PC-9 (cell line): ENCODE results near the gene MRRF. TPM values are rescaled to one million over a fixed set of nuclear protein-coding genes. Genes with fewer than 3 reads are reported as not detected.

Source experiments
- BruUV-seq: library from RNA; stranded (reverse); fragments of 400-500 nt; replicated peaks from 2 replicates; lab custom pipeline; 2021; lab: Mats Ljungman, UMichigan
- CTCF ChIA-PET: fragments of 300-600 bp; sonication (Branson Sonifier 250); formaldehyde crosslinking; loops from one replicate; lab custom pipeline; 2022; ENCODE audit warnings: antibody characterized with exemption; lab: Charles Lee
- POLR2A ChIA-PET: fragments of 300-600 bp; sonication (Branson Sonifier 250); formaldehyde crosslinking; loops from one replicate; lab custom pipeline; 2022; ENCODE audit warnings: antibody characterized with exemption; ENCODE audit not compliant: unreplicated experiment; lab: Charles Lee
- DNase-seq, 2 experiments: peaks; one replicate each; pipeline versions ENCODE4 v3.0.0 to v3.0.0-alpha.2; 2015 to 2022; ENCODE audit warnings: mixed read lengths in 1 of 2
- H2AFZ ChIP-seq: fragments of 200-600 bp; sonication (generic); 2 replicates; pipeline ENCODE4 v1.8.1; 2017; ENCODE audit warnings: antibody characterized with exemption
- H3F3A ChIP-seq: fragments of 200-600 bp; sonication (generic); 2 replicates; pipeline ENCODE4 v1.8.1; 2017; ENCODE audit warnings: antibody characterized with exemption, mild to moderate bottlenecking, low read depth; ENCODE audit not compliant: insufficient read depth
- H3K27ac ChIP-seq: fragments of 200-600 bp; sonication (generic); 2 replicates; pipeline ENCODE4 v1.6.1; 2016; ENCODE audit warnings: mixed run types
- H3K27me3 ChIP-seq: fragments of 200-600 bp; sonication (generic); 2 replicates; pipeline ENCODE4 v1.6.1; 2016; ENCODE audit warnings: low read depth, mixed run types; ENCODE audit not compliant: insufficient read depth
- H3K36me3 ChIP-seq: fragments of 200-600 bp; sonication (generic); 2 replicates; pipeline ENCODE4 v1.6.1; 2016; ENCODE audit warnings: low read depth, mixed run types
- H3K4me1 ChIP-seq: fragments of 200-600 bp; sonication (generic); replicated peaks from 2 replicates; pipeline ENCODE4 v1.6.1; 2016; ENCODE audit warnings: mixed run types; ENCODE audit not compliant: insufficient read depth
- H3K4me2 ChIP-seq: fragments of 200-600 bp; sonication (generic); 2 replicates; pipeline ENCODE4 v1.6.1; 2017; ENCODE audit warnings: mixed run types
- H3K4me3 ChIP-seq: fragments of 200-600 bp; sonication (generic); 2 replicates; pipeline ENCODE4 v1.6.1; 2016; ENCODE audit warnings: mixed run types
- H3K79me2 ChIP-seq: fragments of 200-600 bp; sonication (generic); 2 replicates; pipeline ENCODE4 v1.6.1; 2017; ENCODE audit warnings: low read depth, mixed run types
- H3K9me2 ChIP-seq: fragments of 200-600 bp; sonication (generic); 2 replicates; pipeline ENCODE4 v1.8.1; 2017; ENCODE audit warnings: mild to moderate bottlenecking; ENCODE audit not compliant: insufficient read depth
- H3K9me3 ChIP-seq: fragments of 200-600 bp; sonication (generic); 2 replicates; pipeline ENCODE4 v1.8.1; 2016; ENCODE audit warnings: low read depth; ENCODE audit not compliant: insufficient read depth
- H4K20me1 ChIP-seq: fragments of 200-600 bp; sonication (generic); 2 replicates; pipeline ENCODE4 v1.8.1; 2017; ENCODE audit not compliant: insufficient read depth
- CTCF ChIP-seq: fragments of 200-600 bp; sonication (generic); conservative IDR thresholded peaks from 2 replicates; pipeline ENCODE4 v1.6.1; 2017; ENCODE audit warnings: mixed run types, antibody characterized with exemption, mild to moderate bottlenecking, moderate library complexity
- EZH2 ChIP-seq: fragments of 200-600 bp; sonication (generic); IDR thresholded peaks from 2 replicates; pipeline ENCODE4 v1.8.0; 2017; ENCODE audit warnings: antibody characterized with exemption, low read depth
- intact Hi-C: fragments of 100-400 bp; cut with micrococcal nuclease; formaldehyde crosslinking; loops from one replicate; pipeline ENCODE4 v1.10.0; 2022; ENCODE audit not compliant: unreplicated experiment
- total RNA-seq: library from RNA; stranded (reverse); gene quantifications from 2 replicates; pipeline ENCODE4 v1.2.3, GENCODE V29; 2021

MRRF gene
- total RNA-seq, 1 experiment from 2014 or later = 79.5 TPM

DNA sequence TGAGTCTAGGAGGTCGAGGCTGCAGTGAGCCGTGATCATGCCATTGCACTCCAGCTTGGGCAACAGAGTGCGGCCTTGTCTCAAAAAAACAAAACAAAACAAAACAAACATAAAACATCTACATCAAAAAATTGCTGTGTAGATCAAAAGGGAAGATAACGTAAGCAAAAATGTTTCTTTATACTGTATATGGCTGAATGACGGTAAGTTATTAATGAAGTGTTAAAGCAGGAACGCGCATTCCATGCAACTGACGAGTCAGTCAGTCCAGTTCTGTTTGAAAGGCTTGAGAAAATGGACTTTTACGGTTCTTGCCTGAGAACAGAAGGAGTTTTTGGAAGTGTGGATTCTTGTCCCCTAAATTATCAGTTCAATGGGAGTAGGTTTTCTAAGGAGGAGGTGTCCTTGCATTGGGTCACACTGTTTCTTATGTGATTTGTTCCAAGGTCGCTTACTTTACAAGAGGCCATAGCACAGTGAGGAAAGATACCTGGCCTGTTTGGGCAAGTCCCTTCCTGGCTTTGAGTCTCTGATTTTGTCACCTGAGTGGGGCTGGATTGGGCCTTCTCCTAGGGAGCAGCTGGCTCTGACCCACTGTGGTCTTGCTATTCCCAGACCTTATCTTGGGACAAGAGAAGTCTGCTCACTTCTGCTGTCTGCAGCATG is 99.6 kb downstream of the MRRF start:
- CTCF ChIA-PET = no interaction called here
- Histone ChIP-seq H3K36me3 (no peaks in the 10 kb centered on the region), H3K79me2 (no peaks in the 10 kb centered on the region), H3K4me1 (0 out of 2 replicates have a peak, but pooled peaks cover 6% of the 10 kb centered on the region), H2AFZ (no peak overlapping the region), H3F3A (no peaks in the 10 kb centered on the region), H3K27me3 (no peaks in the 10 kb centered on the region), H3K4me2 (no peak overlapping the region), H3K9me3 (no peaks in the 10 kb centered on the region), H3K27ac (no peak overlapping the region), H4K20me1 (no peaks in the 10 kb centered on the region), H3K4me3 (no peak overlapping the region), H3K9me2 (no peaks in the 10 kb centered on the region)
- POLR2A ChIA-PET = no interaction called here
- BruUV-seq = no TSS peak
- intact Hi-C loops = no loop called here
- no peak for TF ChIP-seq EZH2
- TF ChIP-seq CTCF = no peak
- DNase-seq = no peak

GRCh38 chr9:122364783-122365150 is 100.1 kb downstream of the MRRF start:
- 0 out of 2 replicates have a peak, but pooled peaks cover 6% of the 10 kb centered on the region for H3K4me1 ChIP-seq
- no peak overlapping the region for H2AFZ ChIP-seq
- intact Hi-C loops = no loop called here

DNA sequence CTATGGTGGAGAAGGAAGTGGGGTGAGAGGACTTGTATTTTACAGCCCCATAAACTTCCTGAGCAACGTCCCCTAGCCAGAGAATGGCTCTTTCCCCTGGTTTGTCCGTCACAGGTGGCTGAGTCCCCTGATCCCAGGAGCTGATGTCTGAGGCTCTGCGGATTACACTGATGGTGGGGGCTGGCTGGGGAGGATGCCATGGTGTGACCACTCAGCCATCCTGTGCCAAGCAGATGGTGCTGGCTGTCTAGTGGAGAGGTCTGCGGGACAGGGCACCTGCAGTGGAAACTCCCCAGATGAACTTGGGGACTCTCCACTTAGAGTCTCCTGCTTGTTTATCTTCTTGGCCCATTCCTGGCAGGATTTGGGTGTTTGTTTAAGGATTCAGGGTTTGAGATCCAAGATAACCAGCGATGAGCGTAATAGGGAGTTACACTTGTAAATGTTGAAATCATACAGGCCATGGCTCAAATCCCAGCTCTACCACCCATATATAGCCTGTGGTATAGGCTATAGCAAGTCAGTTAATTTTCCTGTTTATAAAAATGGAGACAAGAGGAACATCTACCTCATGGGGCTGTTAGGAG is 101.5 kb downstream of the MRRF start:
- no peak for DNase-seq
- POLR2A ChIA-PET = no interaction called here
- BruUV-seq = no TSS peak
- H3K9me3 ChIP-seq = no peaks in the 10 kb centered on the region
- no peaks in the 10 kb centered on the region for H3F3A ChIP-seq
- no peak overlapping the region for H3K4me3 ChIP-seq
- no peaks in the 10 kb centered on the region for H4K20me1 ChIP-seq
- H3K79me2 ChIP-seq = no peaks in the 10 kb centered on the region
- no peak overlapping the region for H2AFZ ChIP-seq
- TF ChIP-seq EZH2 (no peak), CTCF (no peak)
- no peaks in the 10 kb centered on the region for H3K36me3 ChIP-seq
- H3K9me2 ChIP-seq = no peaks in the 10 kb centered on the region
- CTCF ChIA-PET = no interaction called here
- intact Hi-C loops = no loop called here
- H3K27ac ChIP-seq = no peak overlapping the region
- 0 out of 2 replicates have a peak, but pooled peaks cover 6% of the 10 kb centered on the region for H3K4me1 ChIP-seq
- no peak overlapping the region for H3K4me2 ChIP-seq
- H3K27me3 ChIP-seq = peaks cover 6% of the 10 kb centered on the region; the same call in 1 of the 2 replicates

More at GRCh38 chr9:122364783-122365150, 100.1 kb downstream of the MRRF start:
- Histone ChIP-seq H3F3A (no peaks in the 10 kb centered on the region), H4K20me1 (no peaks in the 10 kb centered on the region), H3K9me3 (no peaks in the 10 kb centered on the region), H3K4me2 (no peak overlapping the region), H3K79me2 (no peaks in the 10 kb centered on the region), H3K36me3 (no peaks in the 10 kb centered on the region), H3K27me3 (no peaks in the 10 kb centered on the region), H3K9me2 (no peaks in the 10 kb centered on the region), H3K27ac (no peak overlapping the region), H3K4me3 (no peak overlapping the region)
- ChIA-PET POLR2A (interaction anchor here (0.7 kb wide), 1 partner anchor 239 kb away, joined by 6 read pairs; no protein-coding TSS in a partner anchor), CTCF (no interaction called here)
- TF ChIP-seq CTCF (no peak), EZH2 (no peak)
- no peak for DNase-seq
- BruUV-seq = no TSS peak
